HUES48 (cell line): Measurements from ENCODE around the gene PPP2R5C.
"Not testable (repeated sequence)": the region's sequence is repeated elsewhere in the genome, so short reads cannot be mapped to it uniquely, and the experiment has no call there.

Experiments used
- H3K27ac ChIP-seq: one replicate; pipeline ENCODE4 v1.7.0; 2013; ENCODE audit warnings: low read depth, low read length, inconsistent platforms
- H3K27me3 ChIP-seq: 2 replicates; pipeline ENCODE4 v1.6.1; 2013; ENCODE audit warnings: mild to moderate bottlenecking, low read length; ENCODE audit not compliant: control insufficient read depth, insufficient read depth
- H3K36me3 ChIP-seq: 2 replicates; pipeline ENCODE4 v1.6.1; 2013; ENCODE audit warnings: low read length; ENCODE audit not compliant: control insufficient read depth, insufficient read depth
- H3K4me1 ChIP-seq: 2 replicates; pipeline ENCODE4 v1.6.1; 2013; ENCODE audit warnings: mild to moderate bottlenecking, low read length; ENCODE audit not compliant: control insufficient read depth, insufficient read depth
- H3K4me3 ChIP-seq: 2 replicates; pipeline ENCODE4 v1.5.1; 2013; ENCODE audit warnings: mild to moderate bottlenecking, low read depth, low read length
- H3K9ac ChIP-seq: 2 replicates; pipeline ENCODE4 v1.6.1; 2013; ENCODE audit warnings: mild to moderate bottlenecking, low read depth, low read length, moderate library complexity
- H3K9me3 ChIP-seq: 2 replicates; pipeline ENCODE4 v1.6.1; 2013; ENCODE audit warnings: low read length; ENCODE audit not compliant: control insufficient read depth, insufficient read depth

PPP2R5C gene

GRCh38 chr14:101963656-101964296, 202.3 kb downstream of the PPP2R5C start:
- H3K4me1 ChIP-seq, result peaks cover 10% of the 10 kb centered on the region; the same call in 1 of the 2 replicates
- H3K27ac ChIP-seq, result no peak overlapping the region
- no peak overlapping the region for H3K9ac ChIP-seq
- H3K9me3 ChIP-seq, result no peaks in the 10 kb centered on the region
- H3K27me3 ChIP-seq, result peaks cover 17% of the 10 kb centered on the region
- peak overlapping the region; percentile 54; the same call in 1 of the 2 replicates for H3K4me3 ChIP-seq
- H3K36me3 ChIP-seq, result 0 out of 2 replicates have a peak, but pooled peaks cover 3% of the 10 kb centered on the region

- Histone ChIP-seq H3K4me3 (peak within 1 kb of the TSS; percentile 98), H3K9ac (peak within 1 kb of the TSS; percentile 82), H3K9me3 (no peaks in the 10 kb centered on the region), H3K4me1 (peaks cover 10% of the 10 kb centered on the region; the same call in 1 of the 2 replicates), H3K36me3 (peaks cover 7% of the 10 kb centered on the region), H3K27me3 (peaks cover 17% of the 10 kb centered on the region), H3K27ac (peak within 1 kb of the TSS; percentile 81)
Measured at GRCh38 chr14:101964297-101965180, 203.0 kb downstream of the PPP2R5C start, which contains the start of gene DYNC1H1. TSS of gene DYNC1H1 (plus strand) at chr14:101964573. CDS start at chr14:101964692, 119 bp downstream.

DNA sequence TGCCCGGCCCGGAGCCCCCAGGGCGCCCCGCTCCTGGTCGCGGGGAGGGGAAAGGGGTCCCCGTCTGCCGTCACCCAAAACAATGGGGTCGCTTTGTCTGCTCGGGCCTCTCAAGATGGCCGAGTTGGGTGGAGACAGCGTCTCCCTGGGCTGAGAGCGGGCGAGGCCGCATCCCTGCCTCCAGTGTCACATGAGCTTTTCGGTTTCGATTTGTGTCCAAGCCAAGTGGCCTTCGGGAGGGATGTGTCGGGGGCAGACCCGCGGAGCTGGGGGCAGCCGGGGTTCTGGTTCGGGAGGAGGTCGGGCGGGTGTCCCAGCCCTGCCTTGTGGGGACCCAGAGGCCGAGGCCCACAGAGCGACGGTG, 203.7 kb downstream of the PPP2R5C start:
- Histone ChIP-seq H3K27ac (peak overlapping the region; percentile 81), H3K4me1 (peaks cover 10% of the 10 kb centered on the region; the same call in 1 of the 2 replicates), H3K4me3 (peak overlapping the region; percentile 98)

DNA sequence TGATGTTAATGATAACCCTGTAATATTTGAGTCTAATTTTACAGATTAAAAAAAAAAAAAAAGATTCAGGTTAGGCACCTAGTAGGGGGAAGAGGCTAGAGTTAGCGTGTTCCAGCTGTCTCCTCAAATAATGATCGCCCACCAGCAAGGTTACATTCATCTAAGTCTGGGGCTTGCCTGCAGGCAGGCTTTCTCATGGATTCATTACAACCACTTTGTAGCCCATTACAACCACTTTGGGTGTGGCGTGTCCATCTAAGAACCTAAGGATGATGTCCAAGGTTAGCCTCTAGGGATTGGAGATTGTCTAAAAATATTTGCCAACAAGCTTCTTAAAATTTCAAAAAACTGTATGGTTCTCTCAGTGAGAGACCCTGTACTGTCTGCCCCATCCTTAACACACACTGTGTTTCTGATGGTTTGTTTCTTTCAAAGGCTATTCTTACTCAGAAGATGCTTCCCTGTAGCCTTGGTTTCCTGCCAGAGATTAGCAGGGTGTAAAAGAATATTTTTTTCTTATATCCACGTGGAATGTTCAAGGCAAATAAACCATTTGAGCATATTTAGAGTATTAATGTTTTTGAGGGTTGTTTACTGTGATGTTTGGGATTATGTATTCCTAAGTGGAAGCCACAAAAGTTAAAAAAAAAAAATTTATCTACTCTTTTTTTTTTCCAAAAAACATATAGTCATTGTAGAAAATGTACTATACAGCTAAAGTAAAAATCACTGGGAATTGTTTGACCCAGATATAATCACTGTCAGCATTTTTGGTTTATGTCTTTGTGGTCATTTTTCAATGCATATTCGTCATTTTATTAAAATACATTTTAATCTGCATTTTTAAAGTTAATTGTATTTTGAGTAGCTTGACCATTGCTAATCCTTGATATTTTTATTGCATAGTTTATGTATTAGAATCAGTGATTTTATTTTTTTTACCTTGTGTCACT, 204.5 kb downstream of the PPP2R5C start:
- Histone ChIP-seq H3K27me3 (peaks cover 17% of the 10 kb centered on the region), H3K9ac (peak overlapping the region; percentile 82; the same call in 1 of the 2 replicates), H3K9me3 (no peaks in the 10 kb centered on the region), H3K4me1 (peaks cover 10% of the 10 kb centered on the region; the same call in 1 of the 2 replicates), H3K27ac (peak overlapping the region; percentile 52), H3K4me3 (peak overlapping the region; percentile 98), H3K36me3 (peaks cover 10% of the 10 kb centered on the region)

More for the DNA sequence above, 203.7 kb downstream of the PPP2R5C start:
- H3K9ac ChIP-seq, result peak overlapping the region; percentile 82; the same call in 1 of the 2 replicates
- H3K36me3 ChIP-seq, result peaks cover 10% of the 10 kb centered on the region
- H3K9me3 ChIP-seq, result no peaks in the 10 kb centered on the region
- peaks cover 17% of the 10 kb centered on the region for H3K27me3 ChIP-seq

- peak overlapping the region; percentile 98; the same call in 1 of the 2 replicates for H3K4me3 ChIP-seq
- H3K36me3 ChIP-seq, result peaks cover 10% of the 10 kb centered on the region
- H3K9ac ChIP-seq, result no peak overlapping the region; the same call in 1 of the 2 replicates
- H3K27me3 ChIP-seq, result peaks cover 11% of the 10 kb centered on the region
- H3K9me3 ChIP-seq, result no peaks in the 10 kb centered on the region
- no peak overlapping the region for H3K27ac ChIP-seq
- peaks cover 10% of the 10 kb centered on the region; the same call in 1 of the 2 replicates for H3K4me1 ChIP-seq
Measured at GRCh38 chr14:101966742-101967141, 205.2 kb downstream of the PPP2R5C start.

DNA sequence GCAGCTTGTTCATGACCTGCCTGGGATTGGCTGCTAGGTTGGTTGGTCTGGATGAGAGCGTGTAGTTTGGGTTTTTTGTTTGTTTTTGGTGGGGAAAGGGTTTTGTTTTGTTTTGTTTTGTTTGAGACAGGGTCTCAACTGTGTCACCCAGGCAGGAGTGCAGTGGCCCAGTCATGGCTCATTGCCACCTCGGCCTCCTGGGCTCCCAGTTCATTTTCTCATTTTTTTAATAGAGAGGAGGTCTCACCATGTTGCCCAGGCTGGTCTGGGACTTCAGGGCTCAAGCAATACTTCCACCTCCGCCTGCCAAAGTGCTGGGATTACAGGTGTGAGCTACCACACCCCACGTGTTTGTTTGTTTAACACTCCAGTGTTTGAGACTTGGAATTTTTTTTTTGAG, 206.7 kb downstream of the PPP2R5C start:
- no peak overlapping the region for H3K27ac ChIP-seq
- no peak overlapping the region for H3K4me3 ChIP-seq
- H3K9me3 ChIP-seq, result no peaks in the 10 kb centered on the region
- peaks cover 10% of the 10 kb centered on the region for H3K36me3 ChIP-seq
- no peak overlapping the region for H3K9ac ChIP-seq
- H3K27me3 ChIP-seq, result peaks cover 4% of the 10 kb centered on the region; the same call in 1 of the 2 replicates
- H3K4me1 ChIP-seq, result peaks cover 18% of the 10 kb centered on the region; the same call in 1 of the 2 replicates

DNA sequence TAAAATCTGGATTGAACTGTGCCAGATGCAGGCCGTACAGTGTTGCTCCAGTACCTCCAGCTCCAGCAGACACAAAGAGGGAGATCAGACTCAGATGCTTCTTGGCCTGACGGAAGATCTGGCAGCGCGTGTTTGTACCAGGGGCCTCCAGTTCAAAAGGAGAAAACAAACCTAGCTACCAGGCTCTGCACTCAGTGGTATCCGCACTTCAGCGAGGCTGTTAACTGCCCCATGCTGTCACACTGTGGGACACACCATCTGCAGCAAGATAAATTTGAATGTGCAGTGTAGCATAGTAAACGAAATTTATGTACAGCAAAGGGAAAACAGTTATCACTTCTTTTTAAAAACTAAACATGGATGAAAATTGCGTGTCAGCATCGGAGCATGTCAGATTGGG, 208.0 kb downstream of the PPP2R5C start:
- Histone ChIP-seq H3K36me3 (peaks cover 10% of the 10 kb centered on the region), H3K27ac (no peak overlapping the region), H3K9ac (no peak overlapping the region), H3K4me3 (no peak overlapping the region), H3K9me3 (no peaks in the 10 kb centered on the region), H3K27me3 (no peaks in the 10 kb centered on the region), H3K4me1 (peaks cover 18% of the 10 kb centered on the region; the same call in 1 of the 2 replicates)

- no peaks in the 10 kb centered on the region for H3K27me3 ChIP-seq
- no peak overlapping the region for H3K9ac ChIP-seq
- no peaks in the 10 kb centered on the region for H3K9me3 ChIP-seq
- H3K4me1 ChIP-seq, result peaks cover 17% of the 10 kb centered on the region; the same call in 1 of the 2 replicates
- H3K27ac ChIP-seq, result no peak overlapping the region
- peaks cover 17% of the 10 kb centered on the region for H3K36me3 ChIP-seq
- H3K4me3 ChIP-seq, result no peak overlapping the region
Measured at GRCh38 chr14:101970830-101971400, 209.4 kb downstream of the PPP2R5C start.

DNA sequence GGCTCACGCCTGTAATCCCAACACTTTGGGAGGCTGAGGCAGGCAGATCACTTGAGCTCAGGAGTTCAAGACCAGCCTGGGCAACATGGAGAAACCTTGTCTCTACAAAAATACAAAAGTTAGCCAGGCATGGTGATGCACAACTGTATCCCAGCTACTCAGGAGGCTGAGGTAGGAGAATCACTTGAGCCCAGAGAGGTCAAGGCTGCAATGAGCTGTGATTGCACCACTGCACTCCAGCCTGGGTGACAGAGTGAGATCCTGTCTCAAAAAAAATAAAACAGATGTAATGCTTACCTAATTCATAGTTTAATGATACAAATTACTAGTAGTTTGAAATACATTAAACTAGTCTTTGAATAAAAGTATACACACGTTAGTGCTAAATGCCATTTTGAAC, 209.9 kb downstream of the PPP2R5C start:
- not testable (repeated sequence) for H3K9me3 ChIP-seq, H3K27me3 ChIP-seq, H3K9ac ChIP-seq, H3K4me3 ChIP-seq
- Histone ChIP-seq H3K36me3 (peaks cover 23% of the 10 kb centered on the region), H3K4me1 (peaks cover 12% of the 10 kb centered on the region; the same call in 1 of the 2 replicates), H3K27ac (peak overlapping the region; percentile 3)
